Caco-2 (cell line): ENCODE results near the gene ZNRF1. TPM values are rescaled to one million over a fixed set of nuclear protein-coding genes. Genes with fewer than 3 reads are reported as not detected.

Experiments
- BruUV-seq: library from RNA; stranded (reverse); fragments of 400-500 nt; replicated peaks from 2 replicates; lab custom pipeline; 2021; lab: Mats Ljungman, UMichigan
- CTCF ChIA-PET: fragments of 300-600 bp; sonication (Branson Sonifier 250); formaldehyde crosslinking; loops from one replicate; lab custom pipeline; 2022; ENCODE audit warnings: antibody characterized with exemption; lab: Charles Lee
- POLR2A ChIA-PET: fragments of 300-600 bp; sonication (Branson Sonifier 250); formaldehyde crosslinking; loops from one replicate; lab custom pipeline; 2022; ENCODE audit warnings: antibody characterized with exemption; lab: Charles Lee
- DNase-seq, 2 experiments: peaks; one replicate each; pipeline versions ENCODE4 v3.0.0 to v3.0.0-alpha.2; 2020 to 2022
- H3K27me3 ChIP-seq: replicated peaks from 2 replicates; pipeline ENCODE4 v1.6.0; 2011; ENCODE audit warnings: low read length; ENCODE audit not compliant: control insufficient read depth, insufficient read depth
- H3K36me3 ChIP-seq: 2 replicates; pipeline ENCODE4 v1.5.1; 2011; ENCODE audit warnings: low read length; ENCODE audit not compliant: control insufficient read depth, insufficient read depth
- H3K4me1 ChIP-seq: fragments of 250-450 bp; sonication (Bioruptor Pico); 2 replicates; pipeline ENCODE4 v1.5.1; 2020; ENCODE audit warnings: mild to moderate bottlenecking
- H3K4me3 ChIP-seq: 2 replicates; pipeline ENCODE4 v1.5.1; 2011; ENCODE audit warnings: low read depth, mild to moderate bottlenecking, control low read depth, low read length
- H3K9me3 ChIP-seq: fragments of 250-450 bp; sonication (Bioruptor Pico); 2 replicates; pipeline ENCODE4 v1.5.1; 2020; ENCODE audit warnings: mild to moderate bottlenecking, moderate library complexity
- H3K27ac Mint-ChIP-seq: one replicate; pipeline ENCODE4 v1.8.0; 2022; ENCODE audit warnings: mixed read lengths; ENCODE audit not compliant: unreplicated experiment
- H3K27me3 Mint-ChIP-seq: one replicate; pipeline ENCODE4 v1.8.0; 2022; ENCODE audit warnings: mixed read lengths; ENCODE audit not compliant: insufficient read depth, unreplicated experiment
- H3K36me3 Mint-ChIP-seq: one replicate; pipeline ENCODE4 v1.8.0; 2022; ENCODE audit warnings: mild to moderate bottlenecking, mixed read lengths; ENCODE audit not compliant: insufficient read depth, unreplicated experiment
- H3K4me1 Mint-ChIP-seq: one replicate; pipeline ENCODE4 v1.8.0; 2022; ENCODE audit warnings: low read depth, mixed read lengths; ENCODE audit not compliant: unreplicated experiment
- H3K4me3 Mint-ChIP-seq: one replicate; pipeline ENCODE4 v1.8.0; 2022; ENCODE audit warnings: mild to moderate bottlenecking, moderate library complexity, mixed read lengths; ENCODE audit not compliant: unreplicated experiment
- H3K9me3 Mint-ChIP-seq: one replicate; pipeline ENCODE4 v1.8.0; 2022; ENCODE audit warnings: mixed read lengths; ENCODE audit not compliant: unreplicated experiment
- CTCF ChIP-seq, 2 experiments: fragments of 200-600 bp in 1 of 2; IDR thresholded peaks; 1 replicate in 1 of 2; 2 replicates in 1 of 2; pipeline versions ENCODE4 v1.5.1 to v1.8.0; 2011 to 2022; ENCODE audit warnings: antibody characterized with exemption in 1 of 2, control low read depth in 1 of 2, inconsistent platforms in 1 of 2, low read depth in 1 of 2, low read length in 1 of 2, mild to moderate bottlenecking in 1 of 2, moderate library complexity in 1 of 2; ENCODE audit not compliant: insufficient read depth in 1 of 2, severe bottlenecking in 1 of 2, unreplicated experiment in 1 of 2
- intact Hi-C: fragments of 100-400 bp; cut with micrococcal nuclease; formaldehyde crosslinking; loops from one replicate; pipeline ENCODE4 v1.10.0; 2022; ENCODE audit not compliant: unreplicated experiment
- total RNA-seq: library from RNA; stranded (reverse); gene quantifications from 2 replicates; pipeline ENCODE4 v1.2.3, GENCODE V29; 2022

The ZNRF1 gene
- total RNA-seq, 1 experiment from 2014 or later = 68.6 TPM

DNA sequence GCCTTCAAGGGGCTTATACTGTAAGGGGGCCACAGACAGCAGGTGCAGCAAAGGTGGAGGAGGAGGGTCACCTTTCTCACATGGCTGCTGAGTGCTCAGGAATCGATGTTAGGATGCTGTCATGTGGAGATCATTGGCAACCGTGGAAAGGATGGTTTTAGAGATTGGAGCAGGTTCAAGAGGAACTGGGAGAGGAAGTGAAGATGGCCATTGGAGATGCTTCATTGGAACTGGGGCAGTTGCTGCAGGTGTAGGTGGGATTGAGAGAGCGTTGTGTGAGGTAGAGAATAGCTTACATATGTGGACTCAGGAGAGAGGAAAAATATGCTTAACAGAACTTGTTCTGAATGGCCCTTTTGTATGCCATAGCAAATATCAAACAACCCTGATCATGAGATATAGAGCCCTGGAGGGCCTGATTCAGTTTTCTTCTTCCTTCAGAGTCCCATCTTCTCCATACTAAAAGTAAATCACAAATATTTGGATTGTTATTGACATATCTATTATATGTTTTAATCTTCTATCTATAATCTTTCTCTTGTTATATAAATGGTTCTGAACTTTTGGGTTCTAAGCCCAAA lies 77.0 kb downstream of the ZNRF1 start:
- Histone ChIP-seq H3K4me1 (peaks cover 21% of the 10 kb centered on the region), H3K9me3 (no peaks in the 10 kb centered on the region), H3K4me3 (no peak overlapping the region), H3K27me3 (no peaks in the 10 kb centered on the region), H3K36me3 (peaks cover 2% of the 10 kb centered on the region; the same call in 1 of the 2 replicates)
- TF ChIP-seq CTCF (IDR thresholded peaks at IDR 0.05; ENCODE audit: insufficient read depth in 1 of 2, low read depth in 1 of 2, low read length in 1 of 2, severe bottlenecking in 1 of 2, unreplicated experiment in 1 of 2) = no peak
- BruUV-seq = no TSS peak
- Mint-ChIP-seq H3K27ac (no peak overlapping the region), H3K4me1 (peaks cover 14% of the 10 kb centered on the region), H3K4me3 (no peak overlapping the region), H3K9me3 (no peaks in the 10 kb centered on the region), H3K27me3 (no peaks in the 10 kb centered on the region), H3K36me3 (peaks cover 30% of the 10 kb centered on the region)
- CTCF ChIA-PET = no interaction called here
- DNase-seq = no peak
- POLR2A ChIA-PET = no interaction called here
- intact Hi-C loops = no loop called here

- DNase-seq = no peak
- BruUV-seq = no TSS peak
- H3K4me3 ChIP-seq = no peak overlapping the region
- ChIA-PET CTCF (no interaction called here), POLR2A (no interaction called here)
- H3K36me3 Mint-ChIP-seq = peaks cover 26% of the 10 kb centered on the region
- H3K9me3 ChIP-seq = no peaks in the 10 kb centered on the region
- no peaks in the 10 kb centered on the region for H3K27me3 ChIP-seq
- peaks cover 2% of the 10 kb centered on the region; the same call in 1 of the 2 replicates for H3K36me3 ChIP-seq
- H3K27me3 Mint-ChIP-seq = no peaks in the 10 kb centered on the region
- intact Hi-C loops = no loop called here
- no peak for TF ChIP-seq CTCF (IDR thresholded peaks at IDR 0.05; ENCODE audit: insufficient read depth in 1 of 2, low read depth in 1 of 2, low read length in 1 of 2, severe bottlenecking in 1 of 2, unreplicated experiment in 1 of 2)
- H3K4me1 Mint-ChIP-seq = peaks cover 13% of the 10 kb centered on the region
- H3K4me1 ChIP-seq = no peaks in the 10 kb centered on the region; the same call in 1 of the 2 replicates
- no peak overlapping the region for H3K27ac Mint-ChIP-seq
- no peak overlapping the region for H3K4me3 Mint-ChIP-seq
- no peaks in the 10 kb centered on the region for H3K9me3 Mint-ChIP-seq
Observed at GRCh38 chr16:75078886-75079285, 80.1 kb downstream of the ZNRF1 start.

DNA sequence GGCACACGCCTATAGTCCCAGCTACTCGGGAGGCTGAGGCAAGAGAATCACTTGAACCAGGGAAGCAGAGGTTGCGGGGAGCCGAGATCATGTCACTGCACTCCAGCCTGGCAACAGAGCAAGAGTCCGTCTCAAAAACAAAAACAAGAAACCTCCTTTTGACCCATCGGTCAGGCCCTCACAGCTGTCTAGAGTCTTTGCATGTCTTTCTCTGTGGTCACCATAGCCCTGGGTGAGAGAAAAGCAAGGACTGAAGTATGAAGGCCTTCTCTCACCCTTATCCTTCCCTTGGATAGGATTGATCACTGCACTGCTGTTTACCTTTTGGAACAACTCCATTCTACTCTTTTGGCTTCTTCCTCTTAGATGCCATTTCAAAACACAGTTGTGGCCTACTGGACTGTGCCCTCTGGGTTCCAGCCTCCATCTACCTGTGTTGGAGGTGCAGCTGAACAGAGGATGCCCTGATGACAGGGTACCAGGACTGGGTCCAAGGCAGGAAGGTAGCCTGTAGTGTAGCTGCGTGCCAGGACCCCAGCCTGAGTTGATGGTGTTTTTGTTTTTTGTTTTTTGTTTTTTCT lies 80.6 kb downstream of the ZNRF1 start:
- no peaks in the 10 kb centered on the region for H3K27me3 Mint-ChIP-seq
- no peaks in the 10 kb centered on the region for H3K27me3 ChIP-seq
- ChIA-PET CTCF (no interaction called here), POLR2A (no interaction called here)
- H3K4me3 Mint-ChIP-seq = no peak overlapping the region
- H3K4me3 ChIP-seq = no peak overlapping the region
- H3K36me3 ChIP-seq = peaks cover 4% of the 10 kb centered on the region
- H3K36me3 Mint-ChIP-seq = peaks cover 30% of the 10 kb centered on the region
- no peak for TF ChIP-seq CTCF (IDR thresholded peaks at IDR 0.05; ENCODE audit: insufficient read depth in 1 of 2, low read depth in 1 of 2, low read length in 1 of 2, severe bottlenecking in 1 of 2, unreplicated experiment in 1 of 2)
- no peak overlapping the region for H3K27ac Mint-ChIP-seq
- BruUV-seq = no TSS peak
- peaks cover 18% of the 10 kb centered on the region for H3K4me1 Mint-ChIP-seq
- DNase-seq = no peak
- intact Hi-C loops = no loop called here
- H3K4me1 ChIP-seq = no peaks in the 10 kb centered on the region; the same call in 1 of the 2 replicates
- no peaks in the 10 kb centered on the region for H3K9me3 ChIP-seq
- H3K9me3 Mint-ChIP-seq = no peaks in the 10 kb centered on the region
